GM12865 (cell line): Measurements from ENCODE around the gene ATXN1.

Experiments
- DNase-seq: peaks from one replicate; pipeline ENCODE4 v3.0.0; 2010; ENCODE audit warnings: low read depth
- H3K4me3 ChIP-seq: 2 replicates; pipeline ENCODE4 v1.5.1; 2011; ENCODE audit warnings: mild to moderate bottlenecking, low read depth, low read length, control low read depth
- TF ChIP-seq, protein P1 (sequence below): IDR thresholded peaks from 2 replicates; pipeline ENCODE4 v1.5.1; 2011; ENCODE audit warnings: low read length, control low read depth, low read depth, inconsistent platforms; ENCODE audit not compliant: insufficient read depth; ENCODE audit errors: missing control alignments

ATXN1 gene

DNA sequence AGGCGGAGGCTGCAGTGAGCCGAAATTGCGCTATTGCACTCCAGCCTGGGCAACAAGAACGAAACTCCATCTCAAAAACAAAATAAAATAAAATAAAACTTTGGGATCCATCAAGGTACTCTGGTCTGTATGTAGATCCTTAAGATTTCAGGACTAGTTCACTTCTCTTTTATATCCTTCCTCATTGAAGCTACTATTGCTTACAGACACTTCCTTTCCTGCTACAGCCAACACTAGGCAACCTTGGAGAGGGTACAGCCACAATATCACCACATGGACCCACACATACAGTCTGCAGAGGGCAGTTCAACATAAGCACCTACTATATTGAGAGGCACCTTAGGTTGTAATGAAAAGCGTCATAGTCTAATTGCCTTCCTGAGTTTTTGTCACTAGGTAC, 113.3 kb downstream of the ATXN1 start:
- H3K4me3 ChIP-seq, result no peak overlapping the region
- TF ChIP-seq, protein P1, sequence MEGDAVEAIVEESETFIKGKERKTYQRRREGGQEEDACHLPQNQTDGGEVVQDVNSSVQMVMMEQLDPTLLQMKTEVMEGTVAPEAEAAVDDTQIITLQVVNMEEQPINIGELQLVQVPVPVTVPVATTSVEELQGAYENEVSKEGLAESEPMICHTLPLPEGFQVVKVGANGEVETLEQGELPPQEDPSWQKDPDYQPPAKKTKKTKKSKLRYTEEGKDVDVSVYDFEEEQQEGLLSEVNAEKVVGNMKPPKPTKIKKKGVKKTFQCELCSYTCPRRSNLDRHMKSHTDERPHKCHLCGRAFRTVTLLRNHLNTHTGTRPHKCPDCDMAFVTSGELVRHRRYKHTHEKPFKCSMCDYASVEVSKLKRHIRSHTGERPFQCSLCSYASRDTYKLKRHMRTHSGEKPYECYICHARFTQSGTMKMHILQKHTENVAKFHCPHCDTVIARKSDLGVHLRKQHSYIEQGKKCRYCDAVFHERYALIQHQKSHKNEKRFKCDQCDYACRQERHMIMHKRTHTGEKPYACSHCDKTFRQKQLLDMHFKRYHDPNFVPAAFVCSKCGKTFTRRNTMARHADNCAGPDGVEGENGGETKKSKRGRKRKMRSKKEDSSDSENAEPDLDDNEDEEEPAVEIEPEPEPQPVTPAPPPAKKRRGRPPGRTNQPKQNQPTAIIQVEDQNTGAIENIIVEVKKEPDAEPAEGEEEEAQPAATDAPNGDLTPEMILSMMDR, result no peak
- DNase-seq, result no peak

DNA sequence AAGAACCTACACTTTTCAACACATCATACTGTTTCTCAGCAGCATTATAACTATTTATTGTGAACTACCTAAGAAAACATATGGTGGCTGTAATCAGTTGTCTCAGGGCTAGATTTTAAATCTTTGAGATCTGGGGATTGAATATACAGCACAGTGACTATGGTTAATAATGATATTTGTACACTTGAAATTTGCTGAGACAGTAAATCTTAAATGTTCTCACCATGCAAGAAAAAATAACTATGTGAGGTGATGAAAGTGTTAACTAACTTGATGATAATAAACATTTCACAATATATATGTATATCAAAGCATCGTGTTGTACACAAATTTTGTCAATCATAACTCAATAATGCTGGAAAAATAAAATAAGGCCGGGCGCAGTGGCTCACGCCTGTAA, 113.8 kb downstream of the ATXN1 start:
- TF ChIP-seq, protein P1, result no peak
- no peak for DNase-seq
- H3K4me3 ChIP-seq, result no peak overlapping the region

DNA sequence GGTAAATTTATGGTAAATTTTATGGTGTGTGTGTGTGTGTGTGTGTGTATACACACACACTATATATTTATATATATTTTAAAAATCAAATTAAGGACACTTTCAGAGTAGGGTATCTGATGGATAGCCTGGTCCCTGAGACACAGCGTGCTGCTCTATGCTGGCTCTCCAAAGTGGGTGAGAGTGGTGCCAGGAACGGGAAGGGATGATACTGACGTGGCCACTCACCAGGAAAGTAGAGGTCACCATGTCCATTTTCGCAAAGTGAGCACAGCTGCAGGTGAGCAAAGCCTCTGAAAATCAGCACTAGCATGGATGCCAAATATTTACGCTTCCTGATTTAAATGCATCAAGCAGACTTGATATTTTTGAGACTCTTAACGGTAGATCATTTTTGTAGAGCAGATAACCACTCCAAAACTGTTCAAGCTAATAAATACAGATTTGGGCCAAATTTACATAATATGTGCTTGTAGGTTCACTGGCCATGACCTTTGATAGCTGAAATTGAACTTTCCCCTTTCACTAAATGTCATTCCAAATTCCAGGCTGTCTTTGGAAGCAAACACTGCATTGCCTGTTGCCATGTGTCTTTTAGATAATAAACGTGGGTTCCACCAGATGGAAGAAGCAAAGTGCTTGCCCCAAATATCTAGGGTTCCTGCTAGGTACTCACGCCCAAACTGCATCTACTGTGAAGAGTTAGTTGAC, 116.6 kb downstream of the ATXN1 start:
- no peak overlapping the region for H3K4me3 ChIP-seq
- TF ChIP-seq, protein P1, result no peak
- no peak for DNase-seq

DNA sequence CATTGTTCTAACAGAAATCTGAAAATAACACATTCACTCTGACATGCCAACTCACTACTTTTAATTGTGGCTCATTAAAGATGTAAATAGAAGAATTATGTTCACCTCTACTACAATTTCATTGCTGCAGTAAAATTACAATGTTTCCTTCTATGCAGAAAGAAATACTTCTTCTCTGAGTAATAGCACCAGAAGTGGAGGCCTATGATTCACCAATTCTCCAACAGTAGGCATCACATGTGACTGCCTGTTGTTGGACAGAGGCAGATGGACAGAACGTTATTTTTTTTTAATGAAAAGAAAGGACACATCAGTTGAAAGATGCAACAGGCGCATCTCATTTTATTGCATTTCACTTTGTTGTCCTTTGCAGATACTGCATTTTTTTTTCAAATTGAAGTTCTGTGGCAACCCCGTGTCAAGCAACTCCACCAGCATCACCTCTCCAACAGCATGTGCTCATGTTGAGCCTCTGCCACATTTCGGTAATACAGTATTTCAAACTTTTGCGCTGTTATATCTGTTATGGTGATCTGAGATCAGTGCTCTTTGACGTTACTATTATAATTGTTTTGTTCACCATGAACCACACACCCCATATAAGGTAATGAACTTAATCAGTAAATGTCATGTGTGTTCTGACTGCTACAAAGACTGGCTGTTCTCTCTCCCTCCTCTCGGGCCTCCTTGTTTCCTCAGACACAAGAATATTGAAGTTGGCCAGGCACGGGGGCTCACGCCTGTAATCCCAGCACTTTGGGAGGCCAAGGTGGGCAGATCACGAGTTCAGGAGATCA, 121.4 kb downstream of the ATXN1 start:
- TF ChIP-seq, protein P1, result no peak
- no peak for DNase-seq
- H3K4me3 ChIP-seq, result no peak overlapping the region

DNA sequence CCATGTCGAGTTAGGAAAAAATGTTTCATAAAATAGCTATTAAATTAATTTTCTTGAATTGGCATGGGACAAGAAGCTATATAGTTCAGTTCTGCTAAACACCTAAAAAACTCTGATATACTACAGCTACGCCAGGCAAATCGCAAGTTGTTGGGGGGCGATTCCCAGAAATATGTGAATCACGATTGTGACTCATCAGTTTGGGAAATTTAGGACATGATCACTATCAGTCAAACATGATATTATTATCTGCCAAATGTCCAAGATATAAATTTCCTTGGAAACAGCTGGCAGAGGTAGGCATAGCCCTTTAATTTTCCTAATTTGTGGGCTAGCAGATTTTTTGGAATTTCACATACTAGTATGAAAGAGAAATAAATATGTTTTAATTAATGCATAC, 123.6 kb downstream of the ATXN1 start:
- no peak overlapping the region for H3K4me3 ChIP-seq
- TF ChIP-seq, protein P1, result no peak
- DNase-seq, result no peak

DNA sequence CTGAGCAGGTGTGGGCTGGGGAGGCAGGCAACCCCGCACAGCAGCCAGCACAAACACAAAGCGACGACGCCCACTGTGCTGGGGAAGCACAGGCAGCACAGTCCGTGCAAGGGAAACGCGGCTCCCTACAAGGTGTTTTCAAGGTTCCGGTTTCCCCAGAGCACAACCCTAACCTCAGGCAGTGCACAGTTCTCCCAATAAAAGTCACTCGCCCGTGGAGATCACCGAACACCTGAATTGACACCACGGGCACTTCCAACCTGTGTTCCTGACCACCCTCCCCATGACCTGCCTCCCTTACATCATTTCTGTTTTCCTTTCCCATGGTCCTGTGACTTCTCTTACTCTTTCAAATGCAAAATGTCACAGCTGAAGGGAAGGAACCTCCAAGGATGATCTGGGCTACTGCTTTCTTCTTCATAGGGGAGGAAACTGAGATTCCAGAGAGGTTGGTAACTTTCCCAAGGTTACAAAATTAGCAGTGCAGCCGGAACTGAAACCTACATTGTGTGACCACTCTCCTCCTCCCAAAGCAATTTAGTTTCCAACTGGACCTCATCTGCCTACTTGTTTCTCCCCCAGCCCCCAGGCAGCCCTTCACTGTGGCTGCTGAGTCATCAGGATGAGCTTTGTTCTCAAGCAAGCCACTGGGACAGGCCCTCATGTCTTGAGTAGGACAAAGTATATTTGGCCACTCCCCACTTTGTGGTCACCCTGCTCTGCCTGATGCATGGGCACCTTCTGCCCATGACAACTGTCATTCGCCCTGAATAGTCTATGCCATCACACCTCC, 125.3 kb downstream of the ATXN1 start:
- H3K4me3 ChIP-seq, result no peak overlapping the region
- TF ChIP-seq, protein P1, result no peak
- peak; percentile 80 for DNase-seq
